ENCODE measurements around the gene CBFA2T3.

The CBFA2T3 gene

DNA sequence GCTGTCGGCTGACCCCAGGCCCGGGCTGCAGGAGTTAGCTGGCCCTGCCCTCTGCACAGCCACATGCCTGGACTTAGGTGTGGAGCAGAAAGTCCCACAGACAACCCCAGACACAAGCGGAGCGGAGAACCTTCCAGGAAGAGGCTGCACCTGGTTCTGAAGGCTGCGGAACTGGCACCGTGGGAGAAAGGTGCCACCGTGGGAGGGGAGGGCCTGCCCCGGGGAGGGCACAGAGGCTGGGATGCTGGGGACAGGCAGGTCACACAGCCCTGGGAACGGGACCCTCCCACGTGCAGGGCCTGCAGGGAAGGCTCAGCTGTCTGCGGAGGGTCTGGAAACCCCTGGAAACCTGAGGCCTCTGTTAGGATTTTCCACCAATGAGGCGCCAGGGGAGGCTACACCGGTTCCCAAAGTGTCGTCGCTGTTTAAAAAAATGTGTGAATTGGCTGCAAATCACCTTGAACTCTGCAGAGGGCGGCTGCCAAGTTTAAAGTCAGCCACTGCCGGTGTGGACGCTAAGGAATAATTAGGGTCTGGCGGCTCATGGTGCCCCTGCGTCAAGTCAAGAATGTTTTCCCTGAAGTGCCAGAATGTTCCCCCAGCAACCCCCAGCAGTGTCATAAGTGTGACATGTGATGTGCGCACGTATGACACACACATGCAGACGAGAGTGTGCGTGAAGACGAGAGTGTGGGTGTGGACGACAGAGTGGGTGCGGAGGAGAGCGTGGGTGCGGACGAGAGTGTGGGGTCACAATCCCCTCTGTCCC, 59.7 kb downstream of the CBFA2T3 start:
- Mint-ChIP-seq H3K27me3 (peaks cover 2% of the 10 kb centered on the region), H3K4me1 (ENCODE audit: low read depth) (peaks cover 7% of the 10 kb centered on the region), H3K9me3 (ENCODE audit: low read depth) (no peaks in the 10 kb centered on the region)

DNA sequence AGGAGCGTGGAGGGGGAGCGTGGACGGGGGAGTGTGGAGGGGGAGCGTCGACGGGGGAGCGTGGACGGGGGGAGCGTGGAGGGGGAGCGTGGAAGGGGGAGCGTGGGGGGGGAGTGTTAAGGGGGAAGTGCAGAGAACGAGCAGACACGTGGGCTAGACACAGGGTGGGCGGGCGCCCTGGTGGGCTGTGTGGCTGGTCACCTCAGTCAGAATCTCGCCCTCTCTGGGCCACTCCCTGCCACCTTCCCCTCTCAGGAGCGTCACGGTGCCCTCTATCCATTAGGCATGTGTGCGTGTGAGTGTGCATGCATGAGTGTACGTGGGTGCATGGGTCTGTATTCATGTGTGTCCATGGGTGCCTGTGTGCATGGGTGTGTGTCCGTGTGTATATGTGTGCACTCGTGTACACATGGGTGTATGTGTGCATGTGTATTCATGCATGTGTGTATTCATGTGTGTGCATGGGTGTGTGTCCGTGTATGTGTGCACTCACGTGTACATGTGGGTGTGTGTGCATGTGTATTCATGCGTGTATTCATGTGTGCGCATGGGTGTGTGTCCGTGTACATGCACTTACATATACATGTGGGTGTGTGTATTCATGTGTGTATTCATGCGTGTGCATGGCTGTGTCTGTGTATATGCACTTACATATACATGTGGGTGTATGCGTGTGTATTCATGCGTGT, 61.2 kb downstream of the CBFA2T3 start:
- Mint-ChIP-seq H3K36me3 (no peaks in the 10 kb centered on the region), H3K9me3 (ENCODE audit: low read depth) (no peaks in the 10 kb centered on the region), H3K4me1 (ENCODE audit: low read depth) (no peaks in the 10 kb centered on the region), H3K27ac (no peak overlapping the region), H3K4me3 (no peak overlapping the region), H3K27me3 (peaks cover 2% of the 10 kb centered on the region)

More for the DNA sequence above, 59.7 kb downstream of the CBFA2T3 start:
- no peaks in the 10 kb centered on the region for H3K36me3 Mint-ChIP-seq
- H3K27ac Mint-ChIP-seq: no peak overlapping the region
- no peak overlapping the region for H3K4me3 Mint-ChIP-seq

DNA sequence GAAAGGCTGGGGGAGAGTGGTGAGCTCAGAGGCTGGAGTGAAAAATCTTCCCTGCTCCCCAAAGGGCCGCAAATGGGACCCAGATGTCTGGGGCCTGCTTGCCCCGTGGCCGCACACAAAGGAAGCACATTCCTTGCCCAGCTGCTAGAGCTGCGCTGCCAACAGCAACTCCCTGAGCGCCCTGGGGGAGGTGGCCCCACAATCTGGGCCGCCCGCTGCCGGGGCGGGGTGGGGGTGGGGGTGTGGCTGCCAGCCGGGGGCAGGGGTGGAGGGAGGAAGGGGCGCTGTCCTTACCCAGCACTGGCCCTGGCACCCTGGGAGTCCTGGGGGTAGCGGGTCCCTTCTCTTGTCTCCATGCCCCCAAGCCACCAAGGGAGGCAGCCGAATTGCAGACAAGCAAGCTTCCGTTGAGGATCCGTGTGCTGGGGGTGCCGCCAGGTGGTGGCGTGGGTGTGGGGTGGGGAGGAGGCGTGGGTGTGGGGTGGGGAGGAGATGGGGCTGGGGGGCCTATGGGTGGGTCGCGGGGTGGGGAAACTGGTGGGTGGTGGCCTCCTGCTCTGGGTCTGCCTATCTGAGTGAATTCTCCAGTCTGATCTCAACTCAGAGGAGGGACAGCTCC, 62.1 kb downstream of the CBFA2T3 start:
- H3K4me1 Mint-ChIP-seq (ENCODE audit: low read depth): no peaks in the 10 kb centered on the region
- H3K27ac Mint-ChIP-seq: no peak overlapping the region
- H3K36me3 Mint-ChIP-seq: no peaks in the 10 kb centered on the region
- peaks cover 2% of the 10 kb centered on the region for H3K27me3 Mint-ChIP-seq
- no peak overlapping the region for H3K4me3 Mint-ChIP-seq
- no peaks in the 10 kb centered on the region for H3K9me3 Mint-ChIP-seq (ENCODE audit: low read depth)

DNA sequence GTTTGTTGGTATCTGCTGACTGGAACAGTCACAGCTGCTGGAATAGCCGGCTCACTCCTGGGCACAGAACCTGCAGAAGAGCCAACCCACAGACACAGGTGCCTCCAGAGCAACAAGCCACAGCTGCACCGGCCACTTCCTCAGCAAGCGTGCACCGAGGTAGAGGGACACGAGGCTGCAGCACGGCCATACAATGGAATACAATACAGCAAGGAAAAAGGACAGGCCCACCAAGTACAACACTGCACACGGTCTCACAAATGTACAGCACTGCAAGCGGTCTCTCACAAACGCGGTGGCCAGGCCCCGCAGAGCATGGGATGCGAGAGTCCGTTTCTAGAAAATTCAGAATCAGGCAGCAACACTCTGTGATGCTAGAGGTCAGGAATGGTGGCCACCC, 63.1 kb downstream of the CBFA2T3 start:
- Mint-ChIP-seq H3K36me3 (no peaks in the 10 kb centered on the region), H3K27me3 (peaks cover 2% of the 10 kb centered on the region), H3K4me1 (ENCODE audit: low read depth) (no peaks in the 10 kb centered on the region), H3K27ac (no peak overlapping the region), H3K4me3 (no peak overlapping the region), H3K9me3 (ENCODE audit: low read depth) (no peaks in the 10 kb centered on the region)

DNA sequence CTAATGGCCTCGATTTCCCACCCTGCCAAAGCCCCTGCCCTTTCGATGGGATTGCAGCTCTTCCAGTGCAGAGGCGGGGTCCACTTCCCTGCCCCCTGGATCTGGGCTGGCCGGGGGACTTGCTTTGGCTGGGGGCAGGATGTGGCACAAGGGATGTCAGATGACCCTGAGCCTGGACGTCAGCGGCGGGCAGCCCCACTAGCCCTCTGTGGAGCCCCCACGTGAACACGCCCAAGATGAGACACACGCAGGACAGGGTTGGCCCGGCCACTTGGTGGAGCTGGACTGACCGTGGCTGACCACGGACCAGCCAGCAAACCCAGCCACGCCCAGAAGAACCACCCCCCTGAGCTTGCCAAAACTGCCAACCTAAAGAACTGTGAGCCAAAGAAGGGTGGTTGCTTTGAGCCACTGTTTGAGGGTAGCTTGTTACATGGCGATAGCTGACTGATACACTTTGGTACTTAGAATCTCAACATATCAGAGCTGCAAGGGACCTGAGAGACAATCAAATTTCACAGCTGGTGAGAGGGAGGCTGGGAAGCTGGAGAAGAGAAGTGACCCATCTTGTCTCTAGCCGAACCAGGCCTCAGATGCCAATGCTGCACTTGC, 63.9 kb downstream of the CBFA2T3 start:
- H3K27me3 Mint-ChIP-seq: peaks cover 2% of the 10 kb centered on the region
- no peaks in the 10 kb centered on the region for H3K36me3 Mint-ChIP-seq

DNA sequence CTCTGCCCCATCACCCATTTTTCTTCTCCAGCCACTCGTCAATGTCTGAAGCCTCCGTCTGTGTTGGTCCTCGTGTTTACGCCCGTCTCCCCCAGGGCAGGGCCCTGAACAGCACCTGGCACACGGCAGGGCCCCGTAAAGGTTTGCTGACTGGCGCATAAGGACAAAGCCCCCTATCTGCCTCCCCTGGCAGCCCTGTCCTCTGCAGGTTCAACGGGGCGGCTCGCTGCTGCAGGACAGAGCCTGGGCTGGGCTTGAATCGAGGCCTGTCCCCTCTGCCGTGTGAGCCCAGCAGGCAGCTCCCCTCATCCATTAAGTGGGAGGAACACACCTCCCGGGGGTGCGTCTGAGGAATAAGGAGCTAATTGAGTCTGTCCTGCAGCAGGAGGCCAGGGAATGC, 64.5 kb downstream of the CBFA2T3 start:
- no peaks in the 10 kb centered on the region for H3K36me3 Mint-ChIP-seq
- H3K27me3 Mint-ChIP-seq: peaks cover 2% of the 10 kb centered on the region
- H3K9me3 Mint-ChIP-seq (ENCODE audit: low read depth): no peaks in the 10 kb centered on the region
- no peak overlapping the region for H3K27ac Mint-ChIP-seq
- no peaks in the 10 kb centered on the region for H3K4me1 Mint-ChIP-seq (ENCODE audit: low read depth)
- no peak overlapping the region for H3K4me3 Mint-ChIP-seq

More for the DNA sequence above, 63.9 kb downstream of the CBFA2T3 start:
- H3K27ac Mint-ChIP-seq: no peak overlapping the region
- no peaks in the 10 kb centered on the region for H3K4me1 Mint-ChIP-seq (ENCODE audit: low read depth)
- H3K9me3 Mint-ChIP-seq (ENCODE audit: low read depth): no peaks in the 10 kb centered on the region
- no peak overlapping the region for H3K4me3 Mint-ChIP-seq

DNA sequence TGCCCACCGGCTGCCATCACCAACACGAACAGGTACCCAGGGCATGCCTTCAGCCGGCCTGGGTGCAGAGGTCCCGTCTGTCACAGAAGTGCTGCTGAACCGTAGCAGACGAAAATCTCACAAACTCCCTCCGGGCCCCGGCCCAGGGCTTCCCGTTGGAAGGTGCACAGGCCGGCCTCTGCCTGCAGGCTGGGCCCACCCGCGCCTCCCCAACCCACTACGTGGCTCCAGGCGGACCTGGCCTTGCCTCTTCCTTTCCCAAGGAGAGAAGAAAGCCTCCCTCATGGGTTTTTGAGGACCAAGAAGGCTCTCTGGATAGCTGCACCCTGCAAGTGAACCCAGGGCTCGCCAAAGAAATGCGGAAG, 65.1 kb downstream of the CBFA2T3 start:
- H3K27ac Mint-ChIP-seq: no peak overlapping the region
- no peaks in the 10 kb centered on the region for H3K36me3 Mint-ChIP-seq
- H3K27me3 Mint-ChIP-seq: peaks cover 2% of the 10 kb centered on the region
- no peaks in the 10 kb centered on the region for H3K9me3 Mint-ChIP-seq (ENCODE audit: low read depth)
- no peak overlapping the region for H3K4me3 Mint-ChIP-seq
- no peaks in the 10 kb centered on the region for H3K4me1 Mint-ChIP-seq (ENCODE audit: low read depth)

DNA sequence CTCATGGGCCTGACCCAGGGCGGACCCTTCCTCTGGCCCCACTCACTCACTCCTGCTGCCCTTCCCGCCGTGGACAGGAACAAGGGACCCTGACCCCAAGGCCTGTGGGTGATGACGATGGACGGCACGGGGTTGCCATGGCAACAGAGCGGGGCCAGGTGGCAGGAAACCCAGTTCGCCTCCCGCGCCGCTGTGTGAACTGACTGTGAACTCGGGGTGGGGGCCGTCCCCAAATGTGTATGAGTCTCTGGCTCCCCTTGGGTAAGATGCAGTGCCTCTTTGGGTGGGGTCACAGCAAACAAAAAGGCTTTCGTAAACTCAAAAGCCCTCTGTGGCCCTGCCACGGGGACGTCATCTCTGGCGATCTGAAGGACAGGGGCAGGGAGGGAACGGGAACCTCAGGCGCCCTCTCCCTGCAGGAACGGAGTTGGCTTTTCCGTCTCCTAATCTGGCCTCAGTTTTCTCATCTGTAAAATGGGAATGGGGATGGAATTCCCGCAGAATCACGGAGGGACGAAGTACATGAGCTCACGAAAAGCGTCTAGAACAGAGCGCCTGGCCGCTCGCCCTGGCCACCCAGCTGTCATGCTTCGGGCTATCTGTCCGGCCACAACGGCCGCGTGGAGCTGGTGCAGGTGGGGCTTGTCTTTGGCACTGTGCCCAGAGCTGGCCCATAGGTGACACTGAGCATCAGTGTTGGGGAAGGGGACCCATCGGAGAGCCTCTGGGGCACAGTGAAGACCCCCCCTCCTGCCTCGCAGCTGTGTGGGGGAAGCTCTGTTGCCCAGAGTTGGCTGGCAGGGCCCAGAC, 65.7 kb downstream of the CBFA2T3 start:
- no peaks in the 10 kb centered on the region for H3K36me3 Mint-ChIP-seq
- H3K4me3 Mint-ChIP-seq: no peak overlapping the region
- H3K27me3 Mint-ChIP-seq: peaks cover 2% of the 10 kb centered on the region
- H3K4me1 Mint-ChIP-seq (ENCODE audit: low read depth): no peaks in the 10 kb centered on the region
- no peaks in the 10 kb centered on the region for H3K9me3 Mint-ChIP-seq (ENCODE audit: low read depth)
- H3K27ac Mint-ChIP-seq: no peak overlapping the region

DNA sequence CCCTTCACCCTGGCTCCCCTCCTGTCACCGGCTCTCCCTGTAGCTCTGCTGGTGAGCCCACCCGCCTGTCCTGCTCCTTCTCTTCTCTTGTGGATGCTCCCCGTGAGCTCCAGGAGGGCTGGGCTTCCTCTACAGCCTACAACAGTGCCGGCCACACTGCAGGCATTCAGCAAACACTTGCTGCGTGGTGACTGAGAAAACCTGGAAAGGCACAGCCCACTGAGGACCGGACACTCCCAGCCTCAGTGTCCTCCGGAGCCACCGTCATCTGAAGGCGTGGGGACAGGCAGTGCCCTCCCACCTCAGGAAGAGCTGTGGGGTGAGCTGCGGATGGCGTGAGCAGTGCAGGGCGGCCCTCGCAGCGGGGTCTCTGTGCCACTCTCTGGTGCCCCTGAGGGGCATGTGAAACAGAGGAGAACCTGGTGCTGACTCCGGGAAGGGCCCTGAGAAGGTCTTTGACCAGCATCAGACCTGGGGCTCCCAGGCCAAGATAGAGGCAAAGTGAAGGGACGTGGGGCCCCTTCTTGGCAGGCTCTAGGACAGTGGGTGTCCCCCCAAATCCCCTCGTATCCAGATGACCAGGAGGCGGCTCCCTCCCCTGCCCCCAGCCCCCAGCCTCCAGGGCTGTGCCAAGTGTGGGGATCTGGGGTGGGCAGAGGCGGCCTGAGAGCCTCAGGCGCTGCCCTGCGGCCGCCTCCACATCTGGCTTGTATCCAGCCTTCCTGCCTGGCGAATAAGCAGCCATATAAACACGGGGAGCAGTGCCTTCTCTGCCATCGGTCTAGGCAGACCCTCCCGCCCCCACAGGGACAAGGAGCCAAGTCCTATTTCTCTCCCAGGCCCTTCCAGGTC, 66.5 kb downstream of the CBFA2T3 start:
- no peak overlapping the region for H3K27ac Mint-ChIP-seq
- H3K9me3 Mint-ChIP-seq (ENCODE audit: low read depth): no peaks in the 10 kb centered on the region
- H3K27me3 Mint-ChIP-seq: no peaks in the 10 kb centered on the region
- no peak overlapping the region for H3K4me3 Mint-ChIP-seq
- H3K4me1 Mint-ChIP-seq (ENCODE audit: low read depth): no peaks in the 10 kb centered on the region
- H3K36me3 Mint-ChIP-seq: no peaks in the 10 kb centered on the region

DNA sequence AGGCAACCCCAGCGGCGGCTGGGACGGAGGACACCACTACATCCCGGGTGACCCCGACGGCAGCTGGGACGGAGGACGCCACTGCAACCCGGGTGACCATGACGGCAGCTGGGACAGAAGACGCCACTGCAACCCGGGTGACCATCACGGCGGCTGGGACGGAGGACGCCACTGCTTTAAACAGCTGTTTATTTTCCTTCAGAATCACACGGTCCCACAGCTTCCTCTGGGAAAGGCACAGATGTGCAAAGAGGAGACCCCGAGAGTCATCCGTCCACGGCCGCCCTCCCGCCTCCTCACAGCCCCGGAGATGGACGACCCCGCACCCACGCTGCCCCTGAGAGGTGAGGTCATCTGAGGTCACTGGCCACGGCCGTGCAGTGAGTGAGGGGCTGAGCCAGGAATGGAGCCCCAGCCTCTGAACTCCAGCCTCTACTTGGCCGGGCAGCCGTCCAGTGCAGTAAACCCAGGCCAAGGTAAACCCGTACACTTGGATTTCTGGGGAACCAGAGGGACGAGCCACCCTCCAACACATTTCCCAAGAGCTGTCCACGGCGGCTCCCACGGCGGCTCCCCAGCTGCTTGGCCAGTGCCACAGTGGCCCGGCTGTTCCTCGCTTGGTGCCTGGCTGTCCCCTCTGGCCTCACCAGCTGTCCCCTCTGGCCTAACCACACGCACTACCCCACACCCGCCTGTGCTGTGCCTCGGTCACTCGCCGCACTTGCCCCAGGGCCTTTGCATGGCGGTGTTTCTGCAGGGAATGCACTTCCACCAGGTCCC, 67.4 kb downstream of the CBFA2T3 start:
- H3K4me3 Mint-ChIP-seq: no peak overlapping the region
- no peaks in the 10 kb centered on the region for H3K9me3 Mint-ChIP-seq (ENCODE audit: low read depth)
- no peaks in the 10 kb centered on the region for H3K27me3 Mint-ChIP-seq
- H3K4me1 Mint-ChIP-seq (ENCODE audit: low read depth): no peaks in the 10 kb centered on the region
- no peak overlapping the region for H3K27ac Mint-ChIP-seq
- no peaks in the 10 kb centered on the region for H3K36me3 Mint-ChIP-seq

DNA sequence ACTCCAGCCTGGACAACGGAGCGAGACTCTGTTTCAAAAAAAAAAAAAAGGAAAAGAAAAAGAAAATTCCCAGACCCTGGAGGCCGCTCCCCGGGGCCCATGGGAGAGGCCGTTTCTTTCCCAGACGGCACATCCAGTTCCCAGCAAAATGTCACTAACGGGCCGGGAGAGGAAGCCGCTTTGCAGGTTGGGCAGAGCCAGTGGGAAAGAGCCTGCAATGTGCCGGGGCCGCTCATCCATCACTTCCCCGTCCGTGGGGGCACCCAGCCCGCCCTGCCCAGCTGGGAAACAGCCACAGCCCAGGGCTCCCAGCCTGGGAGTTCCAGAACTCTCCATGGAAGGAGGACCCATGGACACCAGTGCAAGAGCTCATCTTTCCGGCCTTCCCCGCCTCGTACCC, 68.7 kb downstream of the CBFA2T3 start:
- Mint-ChIP-seq H3K4me3 (no peak overlapping the region), H3K27ac (no peak overlapping the region), H3K4me1 (ENCODE audit: low read depth) (no peaks in the 10 kb centered on the region), H3K36me3 (no peaks in the 10 kb centered on the region), H3K27me3 (no peaks in the 10 kb centered on the region), H3K9me3 (ENCODE audit: low read depth) (no peaks in the 10 kb centered on the region)

DNA sequence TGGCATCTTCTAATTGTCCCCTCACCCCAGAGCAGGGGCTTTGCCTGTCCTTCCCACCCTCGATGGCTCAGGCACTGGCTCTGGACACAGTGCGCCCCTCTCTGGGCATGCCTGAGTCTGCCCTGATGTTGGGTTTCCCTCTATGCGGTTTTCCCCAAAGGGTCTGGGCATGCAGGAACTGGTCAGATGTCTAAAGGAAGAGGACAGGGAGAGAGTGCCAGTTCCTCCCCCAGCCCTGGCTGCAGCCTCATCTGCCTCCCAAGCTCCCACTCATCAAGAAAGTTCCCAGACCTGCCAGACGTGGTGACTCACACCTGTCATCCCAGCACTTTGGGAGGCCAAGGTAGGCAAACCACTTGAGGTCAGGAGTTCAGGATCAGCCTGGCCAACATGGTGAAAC, 69.2 kb downstream of the CBFA2T3 start:
- H3K27me3 Mint-ChIP-seq: no peaks in the 10 kb centered on the region
- H3K36me3 Mint-ChIP-seq: no peaks in the 10 kb centered on the region
- no peak overlapping the region for H3K4me3 Mint-ChIP-seq
- H3K4me1 Mint-ChIP-seq (ENCODE audit: low read depth): no peaks in the 10 kb centered on the region
- H3K27ac Mint-ChIP-seq: no peak overlapping the region
- H3K9me3 Mint-ChIP-seq (ENCODE audit: low read depth): no peaks in the 10 kb centered on the region

DNA sequence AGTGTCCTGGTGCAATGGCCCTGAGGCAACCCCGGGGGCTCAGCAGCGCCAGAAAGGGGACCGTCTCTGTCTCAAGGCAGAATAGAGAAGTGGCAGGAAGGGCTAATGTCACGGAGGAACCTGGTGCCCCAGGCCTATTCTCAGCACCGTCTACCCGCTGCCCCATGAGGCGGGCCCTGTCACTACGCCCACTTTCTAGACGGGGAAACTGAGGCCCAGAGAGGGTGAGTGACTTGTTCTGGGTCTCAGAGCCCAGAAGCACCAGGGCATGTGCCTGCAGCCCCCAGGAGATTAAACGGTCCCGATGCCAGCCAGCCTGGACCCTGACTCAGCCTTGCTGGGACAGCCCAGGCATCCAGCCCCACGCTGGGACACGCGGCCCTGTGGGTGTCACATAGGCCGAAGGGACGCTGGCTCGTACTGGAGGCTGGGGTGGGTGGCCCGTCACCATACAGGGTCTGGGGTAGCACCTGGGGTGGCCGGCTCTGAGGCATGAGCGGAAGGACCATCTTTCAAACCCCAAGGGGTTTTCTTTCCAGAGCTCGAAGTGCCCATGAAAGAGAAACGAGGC, 70.4 kb downstream of the CBFA2T3 start:
- Mint-ChIP-seq H3K27ac (no peak overlapping the region), H3K27me3 (no peaks in the 10 kb centered on the region), H3K4me3 (no peak overlapping the region), H3K9me3 (ENCODE audit: low read depth) (no peaks in the 10 kb centered on the region), H3K36me3 (no peaks in the 10 kb centered on the region), H3K4me1 (ENCODE audit: low read depth) (no peaks in the 10 kb centered on the region)
